Central memory CD4-positive, alpha-beta T cell (primary cell): ENCODE data around the gene TTC28.
"Not testable (repeated sequence)": the region's sequence is repeated elsewhere in the genome, so short reads cannot be mapped to it uniquely, and the experiment has no call there.

Source experiments
- DNase-seq: peaks from one replicate; pipeline ENCODE4 v3.0.0; 2022

TTC28 gene

GRCh38 chr22:28480000-28480715 lies 199.5 kb downstream of the TTC28 start:
- no peak for DNase-seq

GRCh38 chr22:28478564-28478963 lies 201.1 kb downstream of the TTC28 start:
- DNase-seq, result no peak

GRCh38 chr22:28477556-28477955 lies 202.1 kb downstream of the TTC28 start:
- no peak for DNase-seq

- DNase-seq, result no peak
These were observed 205.3 kb downstream of the TTC28 start for GRCh38 chr22:28474330-28474729.

- DNase-seq, result no peak
These were observed 206.4 kb downstream of the TTC28 start for GRCh38 chr22:28473258-28473657.

GRCh38 chr22:28467055-28467454 lies 212.6 kb downstream of the TTC28 start:
- not testable (repeated sequence) for DNase-seq

- DNase-seq, result no peak
These were observed 213.2 kb downstream of the TTC28 start for GRCh38 chr22:28466399-28466798.

GRCh38 chr22:28465841-28466240 lies 213.8 kb downstream of the TTC28 start:
- no peak for DNase-seq

GRCh38 chr22:28464127-28464526 lies 215.5 kb downstream of the TTC28 start:
- DNase-seq, result no peak

GRCh38 chr22:28463408-28463807 lies 216.2 kb downstream of the TTC28 start:
- not testable (repeated sequence) for DNase-seq

GRCh38 chr22:28462901-28463300 lies 216.7 kb downstream of the TTC28 start:
- no peak for DNase-seq

- no peak for DNase-seq
These were observed 217.6 kb downstream of the TTC28 start for GRCh38 chr22:28462041-28462440.

GRCh38 chr22:28454431-28455064 lies 225.1 kb downstream of the TTC28 start:
- DNase-seq, result no peak

GRCh38 chr22:28450109-28450508 lies 229.5 kb downstream of the TTC28 start:
- no peak for DNase-seq

- DNase-seq, result no peak
These were observed 230.6 kb downstream of the TTC28 start for GRCh38 chr22:28449041-28449440.

GRCh38 chr22:28448625-28449024 lies 231.0 kb downstream of the TTC28 start:
- no peak for DNase-seq

- DNase-seq, result no peak
These were observed 235.0 kb downstream of the TTC28 start for GRCh38 chr22:28444659-28445058.

- no peak for DNase-seq
These were observed 236.1 kb downstream of the TTC28 start for GRCh38 chr22:28443526-28443876.

GRCh38 chr22:28442711-28443525 lies 236.7 kb downstream of the TTC28 start:
- DNase-seq, result no peak

- peak; percentile 9 for DNase-seq
These were observed 237.4 kb downstream of the TTC28 start for GRCh38 chr22:28442264-28442710.

- no peak for DNase-seq
These were observed 237.8 kb downstream of the TTC28 start for GRCh38 chr22:28441720-28442263.

- DNase-seq, result no peak
These were observed 238.8 kb downstream of the TTC28 start for GRCh38 chr22:28440592-28441390.
